Prostate gland (tissue), 2 donors: ENCODE results near the gene PDE7B. TPM values are rescaled to one million over a fixed set of nuclear protein-coding genes. Genes with fewer than 3 reads are reported as not detected.

Source experiments
- DNase-seq: peaks from one replicate; pipeline ENCODE4 v3.0.0-alpha.2; 2019; ENCODE audit warnings: low spot score
- H3K27ac ChIP-seq, 2 donors: fragments of 200-600 bp; sonication (generic); 2 replicates each; pipeline ENCODE4 v1.5.1; 2017 to 2019
- H3K27me3 ChIP-seq: fragments of 200-600 bp; sonication (generic); replicated peaks from 2 replicates; pipeline ENCODE4 v1.5.1; 2019; ENCODE audit not compliant: insufficient read depth
- H3K36me3 ChIP-seq, 2 donors: fragments of 200-600 bp; sonication (generic); 1 replicate in 1 of 2; 2 replicates in 1 of 2; pipeline versions ENCODE4 v1.5.1 to v1.8.1; 2017 to 2019
- H3K4me1 ChIP-seq: fragments of 200-600 bp; sonication (generic); replicated peaks from 2 replicates; pipeline ENCODE4 v1.5.1; 2019
- H3K4me3 ChIP-seq, 2 donors: fragments of 200-600 bp; sonication (generic); 2 replicates each; pipeline ENCODE4 v1.5.1; 2017 to 2019
- H3K9me3 ChIP-seq: fragments of 200-600 bp; sonication (generic); 2 replicates; pipeline ENCODE4 v1.5.1; 2017
- POLR2A ChIP-seq: fragments of 450-650 bp; IDR thresholded peaks from one replicate; pipeline ENCODE4 v1.6.1; 2016; ENCODE audit warnings: antibody characterized with exemption, mild to moderate bottlenecking
- POLR2AphosphoS5 ChIP-seq: sonication (generic); formaldehyde crosslinking; IDR thresholded peaks from one replicate; pipeline ENCODE4 v1.6.1; 2017; ENCODE audit warnings: antibody characterized with exemption
- WGBS: methylation state at CpG from one replicate; pipeline ENCODE4 v1.1.5; 2018; 5-methylcytosine and 5-hydroxymethylcytosine counted together
- intact Hi-C: fragments of 100-400 bp; cut with DNase I; formaldehyde crosslinking; loops from one replicate; pipeline ENCODE4 v1.14.2; 2022
- total RNA-seq, 2 donors: library from RNA; depleted of rRNA; stranded (reverse); fragments of >200 nt; gene quantifications; one replicate each; pipeline ENCODE4 v1.1.0, GENCODE V29; 2016
- TF ChIP-seq, protein P1 (sequence below), 4 experiments: fragments of 200-600 bp in 2 of 4; fragments of 450-650 bp in 2 of 4; sonication (generic) in 2 of 4; IDR thresholded peaks; 1 replicate in 3 of 4; 2 replicates in 1 of 4; pipeline ENCODE4 v1.5.1; 2016 to 2019; ENCODE audit warnings: antibody characterized with exemption in 4 of 4, mild to moderate bottlenecking in 2 of 4, moderate library complexity in 2 of 4

Gene PDE7B
- total RNA-seq, 2 donors from 2014 or later, result 4.7 to 6.3 TPM

DNA sequence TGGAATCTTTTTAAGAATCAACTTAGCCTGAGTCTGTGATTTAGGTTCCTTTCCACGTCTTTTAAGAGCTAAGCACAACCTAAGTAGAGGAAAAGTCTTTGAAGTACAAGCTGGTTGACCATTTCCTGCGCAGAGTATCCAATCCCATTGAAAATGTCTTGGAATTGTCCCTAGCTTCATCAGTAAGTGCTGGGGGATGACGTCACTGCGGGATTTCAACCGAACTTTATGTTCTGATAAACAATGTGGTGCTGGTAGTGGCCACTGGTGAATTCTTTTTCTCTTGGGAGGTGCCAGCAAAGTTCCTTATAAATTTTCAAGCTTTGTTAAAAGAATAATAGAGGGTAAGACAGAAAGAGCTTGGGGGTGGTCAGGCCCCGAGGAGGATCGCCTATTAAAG is 69.2 kb downstream of the PDE7B start:
- Histone ChIP-seq H3K27ac (peak overlapping the region in 1 of 2 donors; percentile 22), H3K4me3 (no peak overlapping the region), H3K9me3 (no peaks in the 10 kb centered on the region), H3K4me1 (peaks cover 5% of the 10 kb centered on the region), H3K27me3 (no peaks in the 10 kb centered on the region), H3K36me3 (no peaks in the 10 kb centered on the region)
- intact Hi-C loops, result no loop called here
- TF ChIP-seq, protein P1, sequence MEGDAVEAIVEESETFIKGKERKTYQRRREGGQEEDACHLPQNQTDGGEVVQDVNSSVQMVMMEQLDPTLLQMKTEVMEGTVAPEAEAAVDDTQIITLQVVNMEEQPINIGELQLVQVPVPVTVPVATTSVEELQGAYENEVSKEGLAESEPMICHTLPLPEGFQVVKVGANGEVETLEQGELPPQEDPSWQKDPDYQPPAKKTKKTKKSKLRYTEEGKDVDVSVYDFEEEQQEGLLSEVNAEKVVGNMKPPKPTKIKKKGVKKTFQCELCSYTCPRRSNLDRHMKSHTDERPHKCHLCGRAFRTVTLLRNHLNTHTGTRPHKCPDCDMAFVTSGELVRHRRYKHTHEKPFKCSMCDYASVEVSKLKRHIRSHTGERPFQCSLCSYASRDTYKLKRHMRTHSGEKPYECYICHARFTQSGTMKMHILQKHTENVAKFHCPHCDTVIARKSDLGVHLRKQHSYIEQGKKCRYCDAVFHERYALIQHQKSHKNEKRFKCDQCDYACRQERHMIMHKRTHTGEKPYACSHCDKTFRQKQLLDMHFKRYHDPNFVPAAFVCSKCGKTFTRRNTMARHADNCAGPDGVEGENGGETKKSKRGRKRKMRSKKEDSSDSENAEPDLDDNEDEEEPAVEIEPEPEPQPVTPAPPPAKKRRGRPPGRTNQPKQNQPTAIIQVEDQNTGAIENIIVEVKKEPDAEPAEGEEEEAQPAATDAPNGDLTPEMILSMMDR (IDR thresholded peaks at IDR 0.05), result no peak
- no peak for TF ChIP-seq POLR2A
- TF ChIP-seq POLR2AphosphoS5, result no peak
- DNase-seq, result no peak
- 79% methylated on average over 7 of the region's 7 CpGs for WGBS

DNA sequence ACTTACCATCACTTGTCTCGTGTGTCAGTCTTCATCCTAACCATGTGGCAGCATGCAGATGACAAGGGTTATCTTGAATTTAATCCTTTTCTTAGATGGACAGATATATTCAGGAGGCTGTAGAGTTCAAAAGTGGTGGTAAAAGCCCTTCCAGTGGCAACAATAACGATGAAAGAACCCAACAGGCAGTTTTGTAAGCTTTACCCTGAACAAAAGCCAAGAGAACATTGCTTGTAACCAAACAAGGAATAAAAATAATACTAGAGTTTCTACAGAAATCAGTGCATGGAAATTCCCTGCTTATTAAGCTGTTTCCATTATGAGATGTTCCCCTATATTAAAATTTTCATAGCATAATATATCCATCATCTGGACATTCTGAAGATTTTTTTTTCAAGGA is 69.7 kb downstream of the PDE7B start:
- H3K36me3 ChIP-seq, result no peaks in the 10 kb centered on the region
- no peak overlapping the region for H3K4me3 ChIP-seq
- DNase-seq, result no peak
- no peak for TF ChIP-seq POLR2AphosphoS5
- no peak for TF ChIP-seq POLR2A
- TF ChIP-seq, protein P1 (IDR thresholded peaks at IDR 0.05), result no peak
- H3K27me3 ChIP-seq, result no peaks in the 10 kb centered on the region
- WGBS, result 52% methylated on average over 2 of the region's 2 CpGs
- intact Hi-C loops, result no loop called here
- no peaks in the 10 kb centered on the region for H3K9me3 ChIP-seq
- H3K27ac ChIP-seq, result peak overlapping the region in 1 of 2 donors; percentile 22
- H3K4me1 ChIP-seq, result peaks cover 5% of the 10 kb centered on the region

DNA sequence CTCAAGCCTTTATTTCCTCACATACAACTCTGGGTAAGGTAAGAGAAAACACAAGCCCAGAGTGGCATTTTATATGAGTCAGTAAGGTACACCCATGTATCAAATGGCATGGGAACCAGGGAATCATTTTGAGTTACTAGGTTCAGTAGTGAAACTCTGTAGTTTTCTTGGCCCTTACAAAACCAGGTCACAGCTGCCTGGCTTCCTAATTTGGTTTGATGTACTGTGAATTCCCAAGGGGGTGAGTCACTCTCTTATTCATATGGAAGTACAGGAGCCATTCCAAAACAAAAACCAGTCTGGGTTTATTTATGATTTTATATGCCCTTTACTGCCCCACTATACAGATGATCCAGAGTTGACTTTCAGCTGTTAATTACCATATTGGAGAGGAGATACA is 70.7 kb downstream of the PDE7B start:
- H3K4me1 ChIP-seq, result peaks cover 5% of the 10 kb centered on the region

DNA sequence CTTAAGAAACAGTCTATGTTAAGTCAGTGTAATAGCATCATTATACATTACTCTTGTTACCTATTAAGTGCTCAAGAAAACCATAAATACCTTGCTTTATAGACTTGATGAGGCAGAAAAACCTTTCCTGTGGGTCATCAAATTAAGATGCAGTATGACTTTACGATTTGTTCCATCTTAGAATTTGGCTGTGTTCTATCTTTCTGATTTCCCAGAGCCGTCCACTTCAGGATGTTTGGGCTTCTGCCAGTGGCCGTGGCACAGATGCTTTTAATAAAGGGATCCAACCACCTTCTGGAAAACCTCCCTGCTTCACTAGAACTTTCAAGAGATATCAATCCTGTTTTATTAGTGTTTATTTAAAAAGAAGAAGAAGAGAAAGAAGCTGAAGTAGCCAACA is 71.2 kb downstream of the PDE7B start:
- Histone ChIP-seq H3K9me3 (no peaks in the 10 kb centered on the region), H3K4me3 (no peak overlapping the region), H3K27me3 (no peaks in the 10 kb centered on the region), H3K36me3 (no peaks in the 10 kb centered on the region), H3K27ac (peak overlapping the region; percentile 19 to 49), H3K4me1 (peaks cover 5% of the 10 kb centered on the region)
- 5% methylated on average over 3 of the region's 3 CpGs for WGBS
- intact Hi-C loops, result no loop called here
- no peak for TF ChIP-seq POLR2A
- peak; percentile 38 for TF ChIP-seq POLR2AphosphoS5
- TF ChIP-seq, protein P1 (IDR thresholded peaks at IDR 0.05), result no peak
- DNase-seq, result no peak

More for the DNA sequence above, 70.7 kb downstream of the PDE7B start:
- intact Hi-C loops, result no loop called here
- peak; percentile 9 for DNase-seq
- Histone ChIP-seq H3K27ac (peak overlapping the region in 1 of 2 donors; percentile 49), H3K9me3 (no peaks in the 10 kb centered on the region), H3K4me3 (no peak overlapping the region), H3K27me3 (no peaks in the 10 kb centered on the region), H3K36me3 (no peaks in the 10 kb centered on the region)
- TF ChIP-seq POLR2AphosphoS5 (peak; percentile 49), POLR2A (no peak)

DNA sequence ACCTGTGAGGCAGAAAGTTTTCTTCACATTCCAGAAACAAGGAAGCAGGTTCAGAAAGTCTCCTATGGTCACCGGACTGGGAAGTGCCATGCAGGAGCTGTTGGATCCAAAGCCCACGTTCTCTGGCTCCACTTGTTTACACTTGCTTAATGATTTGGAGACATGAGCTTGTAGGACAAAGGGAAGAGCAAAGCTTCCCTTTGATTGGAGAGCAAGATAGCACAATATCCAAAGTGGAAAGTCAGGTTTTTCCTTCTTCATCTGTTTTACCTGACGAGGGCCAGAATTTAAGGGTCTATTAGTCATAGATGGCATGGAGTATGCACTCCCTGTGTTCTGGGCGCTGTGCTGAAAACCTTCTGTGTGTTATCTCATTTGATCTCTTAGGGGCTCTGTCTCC is 81.2 kb downstream of the PDE7B start:
- intact Hi-C loops, result loop anchor here (10.0 kb wide), 1 partner anchor 398 kb away; no protein-coding TSS in a partner anchor
- no peak overlapping the region for H3K27ac ChIP-seq
- H3K9me3 ChIP-seq, result no peaks in the 10 kb centered on the region
- TF ChIP-seq, protein P1 (IDR thresholded peaks at IDR 0.05), result no peak
- TF ChIP-seq POLR2AphosphoS5, result peak; percentile 38
- no peaks in the 10 kb centered on the region for H3K36me3 ChIP-seq
- no peak overlapping the region for H3K4me3 ChIP-seq
- DNase-seq, result no peak
- 45% methylated on average over 4 of the region's 4 CpGs for WGBS
- peaks cover 8% of the 10 kb centered on the region for H3K4me1 ChIP-seq
- H3K27me3 ChIP-seq, result no peaks in the 10 kb centered on the region
